Measurements from ENCODE around the gene SYNCRIP. TPM values are rescaled to one million over a fixed set of nuclear protein-coding genes. Genes with fewer than 3 reads are reported as not detected.

The SYNCRIP gene
- total and polyA plus RNA-seq, 2 of the 4 experiments (the other 2 are of a cell fraction): 50.1 to 59.3 TPM

DNA sequence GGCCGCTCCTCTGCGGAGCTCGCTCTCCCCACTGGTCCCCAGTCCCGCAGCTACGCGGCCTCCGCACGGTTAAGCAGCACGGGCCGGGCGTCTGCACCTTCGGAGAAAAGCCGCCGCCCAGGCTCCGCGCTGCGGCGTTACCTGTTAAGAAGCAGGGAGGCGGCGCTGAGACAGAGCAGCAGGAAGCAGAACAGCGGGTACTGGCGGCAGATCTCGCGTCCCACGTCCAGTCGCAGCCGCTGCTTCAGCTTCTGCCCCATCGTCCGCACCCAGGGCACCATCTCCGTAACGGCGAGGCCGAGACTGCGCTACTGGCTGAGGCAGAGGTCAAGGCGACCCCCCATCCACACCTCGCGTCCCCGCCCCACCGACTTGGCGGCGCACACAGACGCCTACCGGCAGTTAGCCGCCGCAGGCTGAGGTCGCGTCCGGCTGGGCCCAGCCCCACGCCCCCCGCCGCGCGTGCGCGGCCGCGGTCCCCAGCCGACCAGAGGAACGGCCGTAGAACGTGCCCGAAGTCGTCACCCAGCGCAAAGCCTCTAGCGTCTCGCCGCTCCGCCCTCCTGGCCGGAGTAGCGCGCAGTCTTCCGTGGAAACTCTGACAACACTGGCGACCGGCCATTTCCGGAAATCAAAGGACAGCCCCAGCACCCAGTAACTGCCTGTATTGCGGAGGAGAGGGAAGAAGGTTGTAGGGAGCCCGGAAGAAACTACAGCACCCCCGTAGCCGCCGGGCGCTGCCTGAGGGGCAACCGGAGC is 49.1 kb downstream of the SYNCRIP start, which contains the start of gene SNX14:
Gene SNX14 (minus strand): TSS at position 421 of the 759 bp plus-strand sequence. CDS start 140 bp downstream, at position 281.
- Histone ChIP-seq H3K79me1 (ENCODE audit: low read depth in 1 of 2, low read length in 2 of 2) (peaks cover 23 to 30% of the 10 kb centered on the region in 2 experiments), H3K27me3 (ENCODE audit: control insufficient read depth, insufficient read depth, low read length) (no peaks in the 10 kb centered on the region), H4K91ac (ENCODE audit: insufficient read depth, low read depth, low read length) (peak within 1 kb of the TSS; percentile 81), H3K9me1 (ENCODE audit: insufficient read depth, low read length) (no peaks in the 10 kb centered on the region), H4K8ac (ENCODE audit: low read depth in 2 of 2, low read length in 2 of 2) (peak within 1 kb of the TSS; percentile 49 to 90; a peak in 3 of 4 replicates), H2BK20ac (ENCODE audit: low read depth, low read length) (no peak within 1 kb of the TSS), H3K36me3 (ENCODE audit: control insufficient read depth, insufficient read depth, low read length) (no peaks in the 10 kb centered on the region), H4K20me1 (ENCODE audit: insufficient read depth, low read length) (peaks cover 5% of the 10 kb centered on the region; the same call in 1 of the 2 replicates), H3K4me3 (ENCODE audit: insufficient read depth, low read depth, low read length) (peak within 1 kb of the TSS; percentile 84), H3K56ac (ENCODE audit: extremely low read depth, insufficient read depth, low read length) (peak within 1 kb of the TSS; percentile 59), H2BK120ac (ENCODE audit: low read depth, low read length) (peak within 1 kb of the TSS; percentile 65), H4K5ac (ENCODE audit: low read depth, low read length) (peak within 1 kb of the TSS; percentile 76), H3K27ac (ENCODE audit: insufficient read depth, low read length) (peak within 1 kb of the TSS; percentile 92), H3K9ac (ENCODE audit: low read depth, low read length) (peak within 1 kb of the TSS; percentile 92), H3K4ac (ENCODE audit: low read depth, low read length) (peak within 1 kb of the TSS; percentile 97), H3K23ac (ENCODE audit: low read depth, low read length) (peak within 1 kb of the TSS; percentile 95), H3K14ac (replicated peaks; ENCODE audit: low read depth, low read length) (peak within 1 kb of the TSS; percentile 91), H3K4me2 (ENCODE audit: low read depth, low read length) (peak within 1 kb of the TSS; percentile 96), H2BK15ac (ENCODE audit: low read depth, low read length) (peak within 1 kb of the TSS; percentile 24; the same call in 1 of the 3 replicates), H2AK5ac (ENCODE audit: low read depth, low read length) (peak within 1 kb of the TSS; percentile 65), H2BK5ac (ENCODE audit: low read depth, low read length, poor library complexity, severe bottlenecking) (peak within 1 kb of the TSS; percentile 91), H3K9me3 (ENCODE audit: control insufficient read depth, insufficient read depth, low read length) (no peaks in the 10 kb centered on the region), H3K18ac (ENCODE audit: low read depth, low read length) (peak within 1 kb of the TSS; percentile 69), H2AFZ (replicated peaks; ENCODE audit: low read length, poor library complexity) (peak within 1 kb of the TSS; percentile 98), H3K4me1 (ENCODE audit: control insufficient read depth, insufficient read depth, low read length) (peaks cover 2% of the 10 kb centered on the region; the same call in 1 of the 2 replicates), H2AK9ac (replicated peaks; ENCODE audit: low read depth, low read length, poor library complexity) (peak within 1 kb of the TSS; percentile 99)
- in situ Hi-C loops (cut with MboI; ENCODE audit: low sequenced_read_pairs): no loop called here
- peak; percentile 94 for ATAC-seq (ENCODE audit: low read depth)
- CTCF ChIA-PET: no interaction called here
- WGBS, 2 experiments (ENCODE audit: extremely low coverage in 2 of 2, insufficient read length in 1 of 2): 0% methylated on average over 34 of the region's 82 CpGs; no CpG with 5 or more reads in 1 of the 2 experiments
- POLR2A ChIA-PET (ENCODE audit: unreplicated experiment): no interaction called here
- dilution Hi-C loops (cut with HindIII; ENCODE audit: low sequenced_read_pairs, unreplicated experiment): no loop called here
- BruUV-seq (replicated peaks): no TSS peak
- peak; percentile 94 for DNase-seq
- intact Hi-C loops (cut with micrococcal nuclease): loop anchor here (5.0 kb wide), 2 partner anchors 84 to 231 kb away; no protein-coding TSS in a partner anchor
- peak; percentile 95 for TF ChIP-seq BHLHE40 (IDR thresholded peaks at IDR 0.05; ENCODE audit: low read depth, low read length)
- TF ChIP-seq, protein P1, sequence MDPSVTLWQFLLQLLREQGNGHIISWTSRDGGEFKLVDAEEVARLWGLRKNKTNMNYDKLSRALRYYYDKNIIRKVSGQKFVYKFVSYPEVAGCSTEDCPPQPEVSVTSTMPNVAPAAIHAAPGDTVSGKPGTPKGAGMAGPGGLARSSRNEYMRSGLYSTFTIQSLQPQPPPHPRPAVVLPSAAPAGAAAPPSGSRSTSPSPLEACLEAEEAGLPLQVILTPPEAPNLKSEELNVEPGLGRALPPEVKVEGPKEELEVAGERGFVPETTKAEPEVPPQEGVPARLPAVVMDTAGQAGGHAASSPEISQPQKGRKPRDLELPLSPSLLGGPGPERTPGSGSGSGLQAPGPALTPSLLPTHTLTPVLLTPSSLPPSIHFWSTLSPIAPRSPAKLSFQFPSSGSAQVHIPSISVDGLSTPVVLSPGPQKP (IDR thresholded peaks at IDR 0.05; ENCODE audit: borderline replicate concordance, low read depth, low read length): no peak
- TF ChIP-seq RAD21 (IDR thresholded peaks at IDR 0.05; ENCODE audit: low read length): peak; percentile 6; the same call in 1 of the 2 replicates
- TF ChIP-seq FOS (IDR thresholded peaks at IDR 0.05; ENCODE audit: low read depth, low read length): no peak
- TF ChIP-seq SMC3 (IDR thresholded peaks at IDR 0.05; ENCODE audit: low read depth, low read length): no peak
- TF ChIP-seq NFE2L2 (IDR thresholded peaks at IDR 0.05; ENCODE audit: low read depth, low read length): 0 out of 2 replicates have a peak, but pooled peaks have one; percentile 12
- no peak for TF ChIP-seq CHD1 (IDR thresholded peaks at IDR 0.05; ENCODE audit: low read depth, low read length)
- peak; percentile 87 for TF ChIP-seq POLR2A (IDR thresholded peaks at IDR 0.05; ENCODE audit: low read depth, low read length)
- TF ChIP-seq RCOR1 (IDR thresholded peaks at IDR 0.05; ENCODE audit: insufficient replicate concordance, low read length): no peak
- no peak for TF ChIP-seq RFX5 (IDR thresholded peaks at IDR 0.05; ENCODE audit: low read depth, low read length)
- TF ChIP-seq, protein P2, sequence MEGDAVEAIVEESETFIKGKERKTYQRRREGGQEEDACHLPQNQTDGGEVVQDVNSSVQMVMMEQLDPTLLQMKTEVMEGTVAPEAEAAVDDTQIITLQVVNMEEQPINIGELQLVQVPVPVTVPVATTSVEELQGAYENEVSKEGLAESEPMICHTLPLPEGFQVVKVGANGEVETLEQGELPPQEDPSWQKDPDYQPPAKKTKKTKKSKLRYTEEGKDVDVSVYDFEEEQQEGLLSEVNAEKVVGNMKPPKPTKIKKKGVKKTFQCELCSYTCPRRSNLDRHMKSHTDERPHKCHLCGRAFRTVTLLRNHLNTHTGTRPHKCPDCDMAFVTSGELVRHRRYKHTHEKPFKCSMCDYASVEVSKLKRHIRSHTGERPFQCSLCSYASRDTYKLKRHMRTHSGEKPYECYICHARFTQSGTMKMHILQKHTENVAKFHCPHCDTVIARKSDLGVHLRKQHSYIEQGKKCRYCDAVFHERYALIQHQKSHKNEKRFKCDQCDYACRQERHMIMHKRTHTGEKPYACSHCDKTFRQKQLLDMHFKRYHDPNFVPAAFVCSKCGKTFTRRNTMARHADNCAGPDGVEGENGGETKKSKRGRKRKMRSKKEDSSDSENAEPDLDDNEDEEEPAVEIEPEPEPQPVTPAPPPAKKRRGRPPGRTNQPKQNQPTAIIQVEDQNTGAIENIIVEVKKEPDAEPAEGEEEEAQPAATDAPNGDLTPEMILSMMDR (conservative IDR thresholded peaks at IDR 0.05; ENCODE audit: low read depth, low read length): peak; percentile 10; the same call in 1 of the 2 replicates
- TF ChIP-seq, protein P3, sequence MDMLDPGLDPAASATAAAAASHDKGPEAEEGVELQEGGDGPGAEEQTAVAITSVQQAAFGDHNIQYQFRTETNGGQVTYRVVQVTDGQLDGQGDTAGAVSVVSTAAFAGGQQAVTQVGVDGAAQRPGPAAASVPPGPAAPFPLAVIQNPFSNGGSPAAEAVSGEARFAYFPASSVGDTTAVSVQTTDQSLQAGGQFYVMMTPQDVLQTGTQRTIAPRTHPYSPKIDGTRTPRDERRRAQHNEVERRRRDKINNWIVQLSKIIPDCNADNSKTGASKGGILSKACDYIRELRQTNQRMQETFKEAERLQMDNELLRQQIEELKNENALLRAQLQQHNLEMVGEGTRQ (IDR thresholded peaks at IDR 0.05; ENCODE audit: low read depth, low read length): peak; percentile 29; the same call in 1 of the 2 replicates
- peak; percentile 79; the same call in 1 of the 2 replicates for TF ChIP-seq MXI1 (IDR thresholded peaks at IDR 0.05; ENCODE audit: borderline replicate concordance, low read depth, low read length)

All from IMR-90 (cell line).